Keratinocyte (primary cell): ENCODE data around the gene NRG3. TPM values are rescaled to one million over a fixed set of nuclear protein-coding genes. Genes with fewer than 3 reads are reported as not detected.

Source experiments
- DNase-seq: peaks from one replicate; pipeline ENCODE4 v3.0.0-alpha.2; 2011; ENCODE audit warnings: low read depth, missing footprints, low spot score
- FAIRE-seq: peaks from 2 replicates; lab custom pipeline; 2011; peaks lifted over from hg19 to GRCh38; lab: Jason Lieb, UNC
- H2AFZ ChIP-seq: 2 replicates; pipeline ENCODE4 v1.6.0; 2012; ENCODE audit warnings: low read length, control low read depth, inconsistent platforms; ENCODE audit not compliant: control insufficient read depth
- H3K27ac ChIP-seq: 2 replicates; pipeline ENCODE4 v1.5.1; 2011; ENCODE audit warnings: low read length; ENCODE audit not compliant: control insufficient read depth, insufficient read depth
- H3K27me3 ChIP-seq: 3 replicates; pipeline ENCODE4 v1.6.0; 2011; ENCODE audit warnings: low read length; ENCODE audit not compliant: control insufficient read depth, insufficient read depth; ENCODE audit errors: extremely low read depth
- H3K36me3 ChIP-seq, 2 experiments: 2 replicates in 1 of 2; 3 replicates in 1 of 2; pipeline ENCODE4 v1.5.1; 2011; ENCODE audit warnings: low read length in 2 of 2, mild to moderate bottlenecking in 1 of 2; ENCODE audit not compliant: control insufficient read depth in 2 of 2, insufficient read depth in 2 of 2; ENCODE audit errors: extremely low read depth in 1 of 2
- H3K4me1 ChIP-seq: 3 replicates; pipeline ENCODE4 v1.5.1; 2011; ENCODE audit warnings: low read length; ENCODE audit not compliant: control insufficient read depth, insufficient read depth; ENCODE audit errors: extremely low read depth
- H3K4me2 ChIP-seq: 3 replicates; pipeline ENCODE4 v1.6.0; 2011; ENCODE audit warnings: low read depth, low read length; ENCODE audit not compliant: control insufficient read depth, insufficient read depth; ENCODE audit errors: extremely low read depth
- H3K4me3 ChIP-seq, 3 experiments: fragments of 200-600 bp in 1 of 3; sonication (generic) in 1 of 3; 2 replicates in 2 of 3; 3 replicates in 1 of 3; pipeline ENCODE4 v1.5.1; 2011 to 2016; ENCODE audit warnings: low read length in 3 of 3, mild to moderate bottlenecking in 3 of 3, control low read depth in 2 of 3, inconsistent platforms in 1 of 3, low read depth in 1 of 3, mixed read lengths in 1 of 3, mixed run types in 1 of 3, moderate library complexity in 1 of 3; ENCODE audit not compliant: control insufficient read depth in 2 of 3, insufficient read depth in 2 of 3; ENCODE audit errors: extremely low read depth in 1 of 3
- H3K79me2 ChIP-seq: 2 replicates; pipeline ENCODE4 v1.6.0; 2012; ENCODE audit warnings: low read length; ENCODE audit not compliant: control insufficient read depth, insufficient read depth
- H3K9ac ChIP-seq: 3 replicates; pipeline ENCODE4 v1.6.0; 2011; ENCODE audit warnings: low read length; ENCODE audit not compliant: control insufficient read depth, insufficient read depth; ENCODE audit errors: extremely low read depth
- H3K9me1 ChIP-seq: 3 replicates; pipeline ENCODE4 v1.6.0; 2011; ENCODE audit warnings: low read length; ENCODE audit not compliant: control insufficient read depth, insufficient read depth; ENCODE audit errors: extremely low read depth
- H3K9me3 ChIP-seq: 2 replicates; pipeline ENCODE4 v1.5.1; 2012; ENCODE audit warnings: low read depth, low read length; ENCODE audit not compliant: control insufficient read depth
- H4K20me1 ChIP-seq: 3 replicates; pipeline ENCODE4 v1.6.0; 2011; ENCODE audit warnings: low read length; ENCODE audit not compliant: control insufficient read depth, insufficient read depth; ENCODE audit errors: extremely low read depth
- CTCF ChIP-seq, 3 experiments: IDR thresholded peaks in 1 of 3; conservative IDR thresholded peaks in 1 of 3; optimal IDR thresholded peaks in 1 of 3; 2 replicates in 2 of 3; 3 replicates in 1 of 3; pipeline versions ENCODE3 to v1.5.1; 2011; ENCODE audit warnings: low read length in 3 of 3, mild to moderate bottlenecking in 3 of 3, moderate library complexity in 2 of 3, control low read depth in 1 of 3, inconsistent platforms in 1 of 3; ENCODE audit not compliant: insufficient read depth in 2 of 3; ENCODE audit errors: extremely low read depth in 1 of 3
- EZH2 ChIP-seq: IDR thresholded peaks from one replicate; pipeline ENCODE4 v1.6.1; 2012; ENCODE audit warnings: inconsistent platforms, mild to moderate bottlenecking, low read length, moderate library complexity
- dilution Hi-C: fragments of 300-500 bp; cut with MboI; formaldehyde crosslinking; loops from one replicate; pipeline ENCODE4 v1.7.0; 2020; ENCODE audit warnings: low sequenced_read_pairs; ENCODE audit not compliant: extremely low pct_ligation_motif_present
- polyA plus RNA-seq, 5 experiments: library from polyadenylated mRNA; depleted of rRNA in 3 of 5; stranded (reverse) in 3 of 5; stranded (forward) in 1 of 5; unstranded in 1 of 5; fragments of >200 nt; gene quantifications; 1 replicate in 1 of 5; 2 replicates in 3 of 5; 3 replicates in 1 of 5; pipeline versions ENCODE4 v1.2.1 to v1.2.3, GENCODE V29; 2011 to 2012; ENCODE audit warnings: missing spikeins in 2 of 5, low read depth in 1 of 5, low replicate concordance in 1 of 5

The NRG3 gene
- polyA plus RNA-seq, 1 donor (not counting 4 experiments of a cell fraction or from before 2014, with no cell fraction given), result not detected

GRCh38 chr10:82409671-82410070 lies 534.7 kb downstream of the NRG3 start:
- Histone ChIP-seq H3K27ac (no peak overlapping the region), H3K36me3 (no peaks in the 10 kb centered on the region), H3K9me3 (no peaks in the 10 kb centered on the region), H4K20me1 (no peaks in the 10 kb centered on the region), H3K9ac (no peak overlapping the region), H3K4me2 (no peak overlapping the region), H3K9me1 (no peaks in the 10 kb centered on the region), H2AFZ (no peak overlapping the region), H3K79me2 (no peaks in the 10 kb centered on the region), H3K27me3 (no peaks in the 10 kb centered on the region), H3K4me1 (no peaks in the 10 kb centered on the region), H3K4me3 (no peak overlapping the region)
- no peak for DNase-seq
- dilution Hi-C loops, result no loop called here
- FAIRE-seq, result no peak
- no peak for TF ChIP-seq EZH2
- TF ChIP-seq CTCF (optimal IDR thresholded peaks at IDR 0.05 in 1 of 3, IDR thresholded peaks at IDR 0.05 in 1 of 3, conservative IDR thresholded peaks at IDR 0.05 in 1 of 3; ENCODE audit: extremely low read depth in 1 of 3, insufficient read depth in 2 of 3, low read length in 3 of 3), result no peak

GRCh38 chr10:82411416-82411815 lies 536.4 kb downstream of the NRG3 start:
- no peaks in the 10 kb centered on the region for H3K27me3 ChIP-seq
- TF ChIP-seq CTCF (optimal IDR thresholded peaks at IDR 0.05 in 1 of 3, IDR thresholded peaks at IDR 0.05 in 1 of 3, conservative IDR thresholded peaks at IDR 0.05 in 1 of 3; ENCODE audit: extremely low read depth in 1 of 3, insufficient read depth in 2 of 3, low read length in 3 of 3) (no peak), EZH2 (no peak)
- FAIRE-seq (no peak), DNase-seq (no peak)
- no peaks in the 10 kb centered on the region for H3K4me1 ChIP-seq
- no peaks in the 10 kb centered on the region for H4K20me1 ChIP-seq
- no peak overlapping the region for H3K4me3 ChIP-seq
- no peak overlapping the region for H3K4me2 ChIP-seq
- no peak overlapping the region for H3K27ac ChIP-seq
- H2AFZ ChIP-seq, result no peak overlapping the region
- no peaks in the 10 kb centered on the region for H3K36me3 ChIP-seq
- dilution Hi-C loops, result no loop called here
- H3K9ac ChIP-seq, result no peak overlapping the region
- no peaks in the 10 kb centered on the region for H3K9me3 ChIP-seq
- H3K79me2 ChIP-seq, result no peaks in the 10 kb centered on the region
- no peaks in the 10 kb centered on the region for H3K9me1 ChIP-seq
